Vagina (tissue), 2 donors: Measurements from ENCODE around the gene NT5C2.

Source experiments
- POLR2A ChIP-seq, 2 donors: fragments of 450-650 bp; IDR thresholded peaks; one replicate each; pipeline ENCODE4 v1.6.1; 2017; ENCODE audit warnings: antibody characterized with exemption in 2 of 2, mild to moderate bottlenecking in 2 of 2, moderate library complexity in 2 of 2
- TF ChIP-seq, protein P1 (sequence below), 3 experiments: fragments of 450-650 bp in 2 of 3; fragments of 200-600 bp in 1 of 3; sonication (generic) in 1 of 3; IDR thresholded peaks; one replicate each; pipeline ENCODE4 v1.5.1; 2017 to 2019; ENCODE audit warnings: antibody characterized with exemption in 3 of 3, mild to moderate bottlenecking in 2 of 3, moderate library complexity in 2 of 3

DNA sequence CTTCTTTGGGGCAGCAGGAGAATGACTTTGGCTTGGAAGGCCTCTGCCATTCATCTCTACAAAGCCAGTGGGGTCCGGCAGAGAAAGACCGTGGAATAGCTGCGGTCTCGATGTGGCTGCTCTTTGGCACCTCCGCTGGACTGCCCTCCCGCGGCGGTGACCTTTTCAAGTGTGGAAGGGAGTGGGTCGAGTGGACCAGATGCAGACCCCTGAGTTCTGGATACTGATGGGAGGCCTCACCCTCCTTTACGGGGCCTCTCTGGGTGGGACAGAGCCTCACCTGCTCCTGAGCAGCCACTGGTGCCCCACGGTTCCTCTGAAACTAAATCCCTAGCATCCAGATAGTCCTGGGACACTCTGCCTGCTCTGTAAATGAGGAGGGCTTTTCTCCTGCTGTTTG, 113.1 kb downstream of the NT5C2 start:
- TF ChIP-seq, protein P1, sequence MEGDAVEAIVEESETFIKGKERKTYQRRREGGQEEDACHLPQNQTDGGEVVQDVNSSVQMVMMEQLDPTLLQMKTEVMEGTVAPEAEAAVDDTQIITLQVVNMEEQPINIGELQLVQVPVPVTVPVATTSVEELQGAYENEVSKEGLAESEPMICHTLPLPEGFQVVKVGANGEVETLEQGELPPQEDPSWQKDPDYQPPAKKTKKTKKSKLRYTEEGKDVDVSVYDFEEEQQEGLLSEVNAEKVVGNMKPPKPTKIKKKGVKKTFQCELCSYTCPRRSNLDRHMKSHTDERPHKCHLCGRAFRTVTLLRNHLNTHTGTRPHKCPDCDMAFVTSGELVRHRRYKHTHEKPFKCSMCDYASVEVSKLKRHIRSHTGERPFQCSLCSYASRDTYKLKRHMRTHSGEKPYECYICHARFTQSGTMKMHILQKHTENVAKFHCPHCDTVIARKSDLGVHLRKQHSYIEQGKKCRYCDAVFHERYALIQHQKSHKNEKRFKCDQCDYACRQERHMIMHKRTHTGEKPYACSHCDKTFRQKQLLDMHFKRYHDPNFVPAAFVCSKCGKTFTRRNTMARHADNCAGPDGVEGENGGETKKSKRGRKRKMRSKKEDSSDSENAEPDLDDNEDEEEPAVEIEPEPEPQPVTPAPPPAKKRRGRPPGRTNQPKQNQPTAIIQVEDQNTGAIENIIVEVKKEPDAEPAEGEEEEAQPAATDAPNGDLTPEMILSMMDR (IDR thresholded peaks at IDR 0.05) = no peak
- TF ChIP-seq POLR2A (IDR thresholded peaks at IDR 0.05) = no peak
